Measurements from ENCODE around the gene ITPRID2.
A peak's percentile ranks its signal among the peaks of the same experiment; 100 is the strongest.

The ITPRID2 gene

DNA sequence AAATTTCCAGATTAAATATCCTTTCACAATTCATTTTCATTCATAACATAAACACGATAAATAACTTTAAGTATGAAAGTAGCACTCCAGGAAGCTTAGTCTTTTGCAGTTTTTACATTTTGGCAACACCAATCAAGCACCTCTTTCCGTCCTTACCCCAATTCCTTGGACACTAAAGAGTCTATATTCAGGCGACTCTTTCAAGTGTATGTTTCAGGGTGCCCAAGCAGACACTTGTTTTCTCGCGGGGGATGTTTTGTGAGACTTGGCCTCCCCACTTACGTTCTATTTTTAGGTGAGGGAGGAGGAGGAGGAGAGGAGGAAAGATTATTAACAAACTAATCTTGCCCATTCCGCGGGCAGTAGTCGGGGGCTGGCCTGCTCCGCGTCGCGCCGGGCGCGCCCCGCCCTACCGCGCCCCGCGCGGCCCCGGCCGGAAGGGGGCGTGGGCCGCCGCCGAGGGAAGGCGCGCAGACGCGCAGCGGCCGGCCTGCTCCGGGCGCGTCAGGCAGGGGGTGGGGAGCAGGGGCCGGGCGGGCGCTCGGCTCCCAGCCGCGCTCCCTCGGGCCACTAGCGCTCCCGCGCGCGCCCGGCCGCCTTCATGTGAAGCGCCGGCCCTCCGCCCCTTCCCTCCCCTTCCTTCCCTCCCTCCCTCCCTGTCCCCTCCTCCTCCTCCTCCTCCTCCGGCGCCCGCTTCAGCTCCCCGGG, at the start of gene ITPRID2:
TSS of gene ITPRID2 (plus strand) at position 473 of the 708 bp plus-strand sequence. CDS start 337 bp downstream, outside the sequence.
- DNase-seq (ENCODE audit: extremely low read depth in 1 of 2, low read depth in 1 of 2): peak; percentile 47 to 64

DNA sequence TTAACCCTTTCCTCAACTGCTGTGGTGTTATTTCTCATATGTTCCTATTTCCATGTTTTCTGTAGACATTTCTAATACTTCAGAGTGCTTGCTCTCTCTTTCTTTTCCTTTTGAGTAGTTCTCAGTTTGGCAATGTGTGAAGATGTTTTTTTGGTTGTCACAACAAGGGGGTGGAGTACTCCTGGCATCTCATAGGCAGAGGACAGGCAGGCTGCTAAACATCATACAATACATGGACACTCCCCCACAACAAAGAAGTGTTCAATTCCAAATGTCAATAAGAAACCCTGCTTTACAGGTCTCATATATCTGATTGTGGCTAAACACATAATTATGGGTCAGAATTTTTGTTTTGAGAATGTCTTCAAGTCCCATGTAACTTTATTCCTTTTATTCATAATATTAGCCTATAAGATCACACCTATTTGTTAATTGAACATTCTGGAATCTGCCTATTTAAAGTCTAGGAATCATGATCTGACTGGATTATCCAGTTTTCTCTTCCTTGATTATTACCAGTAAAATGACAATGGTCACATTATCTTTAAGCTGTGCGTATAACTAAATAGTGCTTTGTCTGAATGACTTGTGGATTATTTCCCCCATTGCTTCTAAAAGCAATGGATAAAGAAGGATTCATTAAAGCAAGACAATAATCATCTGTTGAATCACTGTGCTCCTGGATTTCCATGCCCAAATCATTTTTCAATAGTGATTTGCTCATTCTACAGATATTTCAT, 46.8 kb upstream of the ITPRID2 start:
- no peak for DNase-seq (ENCODE audit: extremely low read depth in 1 of 2, low read depth in 1 of 2)

DNA sequence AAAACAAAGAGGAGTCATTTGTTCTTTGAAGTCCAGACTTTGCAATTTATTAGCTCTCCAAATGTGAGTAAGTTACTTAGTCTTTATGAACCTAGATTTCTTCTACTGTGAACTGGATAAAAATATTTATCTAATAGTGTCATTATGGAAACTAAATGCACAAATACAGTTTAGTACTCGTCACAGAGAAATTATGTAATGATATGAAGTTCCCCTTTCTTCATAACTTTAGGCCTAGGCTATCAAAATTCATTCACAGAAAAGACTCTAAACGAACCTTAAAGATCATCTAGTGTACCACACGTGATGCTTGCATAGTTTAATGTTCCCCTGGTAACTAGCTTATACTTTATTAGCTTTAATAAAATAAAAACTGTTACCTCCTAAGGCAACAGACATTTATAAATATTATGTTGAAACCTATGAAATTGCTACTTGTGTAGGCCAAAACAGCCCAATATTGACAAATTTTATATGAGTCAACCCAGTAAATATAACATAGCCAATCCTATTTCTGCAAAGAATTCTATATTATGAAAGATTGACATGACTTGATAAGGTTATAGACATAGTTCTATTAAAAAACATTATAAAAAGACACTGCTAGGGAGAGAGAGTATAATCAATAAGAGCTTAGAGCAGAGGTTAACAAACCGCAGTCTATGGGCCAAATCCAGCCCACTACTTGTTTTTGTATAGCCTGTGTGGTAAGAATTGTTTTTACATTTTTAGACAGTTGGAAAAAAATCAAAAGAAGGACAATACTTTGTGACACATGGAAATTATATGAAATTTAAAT, 44.9 kb upstream of the ITPRID2 start:
- no peak for DNase-seq (ENCODE audit: extremely low read depth in 1 of 2, low read depth in 1 of 2)

DNA sequence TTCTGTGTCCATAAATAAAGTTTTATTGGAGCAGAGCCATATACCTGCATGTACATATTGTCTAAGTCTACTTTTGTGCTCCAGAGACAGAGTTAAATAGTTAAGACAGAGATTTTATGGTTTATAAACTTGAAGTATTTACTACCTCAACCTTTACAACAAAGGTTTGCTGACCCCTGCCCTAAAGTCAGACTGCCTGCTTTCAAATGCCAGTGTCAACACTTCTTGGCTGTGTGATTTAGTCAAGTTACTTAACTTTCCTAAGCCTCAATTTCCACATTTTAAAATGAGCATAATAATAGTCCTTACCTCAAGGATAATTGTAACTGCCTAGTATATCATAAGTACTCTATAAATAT, 44.4 kb upstream of the ITPRID2 start:
- DNase-seq (ENCODE audit: extremely low read depth in 1 of 2, low read depth in 1 of 2): no peak

DNA sequence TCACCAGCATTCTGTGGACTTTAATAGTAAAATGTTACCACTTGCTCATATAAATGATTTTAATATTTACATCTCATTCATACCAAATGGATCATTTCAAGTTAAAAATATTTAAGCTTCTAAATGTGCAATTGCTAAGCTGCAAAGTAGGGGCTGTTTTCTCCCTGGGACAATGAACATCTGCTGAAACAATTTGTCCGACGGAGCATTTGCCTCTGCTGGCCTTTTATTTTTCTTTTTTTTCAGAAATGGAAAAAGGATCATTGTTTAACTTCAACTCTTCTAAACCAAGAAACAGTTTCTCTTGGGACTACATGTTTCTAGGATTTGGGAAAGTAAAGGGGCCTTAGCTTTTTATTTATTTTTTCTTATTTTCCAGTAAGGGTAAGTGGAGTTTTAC, 43.8 kb upstream of the ITPRID2 start:
- no peak for DNase-seq (ENCODE audit: extremely low read depth in 1 of 2, low read depth in 1 of 2)

DNA sequence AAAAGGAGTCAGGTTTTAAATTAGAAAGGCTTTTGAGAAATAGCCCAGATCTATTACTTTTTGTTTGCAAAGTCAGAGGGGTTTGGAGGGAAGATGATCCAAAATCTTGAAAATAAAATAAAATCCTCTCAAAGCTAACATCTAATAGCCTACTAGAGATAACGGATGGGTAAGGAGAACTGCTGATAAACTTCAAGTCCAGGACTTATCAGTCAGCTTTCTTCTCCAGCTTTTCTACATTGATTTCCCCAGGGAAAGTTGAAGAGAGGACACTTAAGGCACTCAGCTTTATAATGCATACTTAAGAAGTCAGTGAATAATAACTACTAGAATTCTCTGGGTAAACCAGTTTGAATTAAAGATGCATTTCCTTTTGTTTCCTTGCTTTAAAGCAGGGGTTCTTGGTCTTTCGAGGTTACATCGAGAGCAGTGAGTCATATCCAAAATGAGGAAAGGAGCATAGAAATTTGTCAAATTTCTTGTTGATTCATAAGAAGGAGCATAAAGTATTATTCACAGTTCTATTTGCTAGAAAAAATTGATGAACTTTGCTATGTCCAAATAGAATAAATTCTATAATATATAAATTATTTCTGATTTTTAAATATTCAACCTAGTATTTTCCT, 43.2 kb upstream of the ITPRID2 start:
- no peak for DNase-seq (ENCODE audit: extremely low read depth in 1 of 2, low read depth in 1 of 2)

DNA sequence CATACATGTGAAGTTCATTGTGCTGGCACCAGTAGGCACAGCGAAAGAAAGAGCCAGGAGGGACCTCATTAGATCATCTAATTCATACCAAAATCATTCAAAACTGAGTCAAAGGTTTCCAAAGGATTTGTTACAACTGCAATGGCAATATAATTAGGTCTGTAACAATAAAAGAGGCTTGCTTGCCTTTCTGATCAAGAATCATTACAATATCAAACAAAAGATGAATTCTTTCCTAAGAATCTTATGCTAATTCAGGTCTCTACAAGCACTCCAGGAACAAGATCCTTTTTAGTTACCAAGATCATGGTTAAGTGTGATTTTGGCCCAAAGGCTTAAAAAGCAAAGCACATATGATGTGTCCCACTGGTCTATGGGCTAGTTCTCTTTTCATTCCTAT, 41.9 kb upstream of the ITPRID2 start:
- DNase-seq (ENCODE audit: extremely low read depth in 1 of 2, low read depth in 1 of 2): no peak

DNA sequence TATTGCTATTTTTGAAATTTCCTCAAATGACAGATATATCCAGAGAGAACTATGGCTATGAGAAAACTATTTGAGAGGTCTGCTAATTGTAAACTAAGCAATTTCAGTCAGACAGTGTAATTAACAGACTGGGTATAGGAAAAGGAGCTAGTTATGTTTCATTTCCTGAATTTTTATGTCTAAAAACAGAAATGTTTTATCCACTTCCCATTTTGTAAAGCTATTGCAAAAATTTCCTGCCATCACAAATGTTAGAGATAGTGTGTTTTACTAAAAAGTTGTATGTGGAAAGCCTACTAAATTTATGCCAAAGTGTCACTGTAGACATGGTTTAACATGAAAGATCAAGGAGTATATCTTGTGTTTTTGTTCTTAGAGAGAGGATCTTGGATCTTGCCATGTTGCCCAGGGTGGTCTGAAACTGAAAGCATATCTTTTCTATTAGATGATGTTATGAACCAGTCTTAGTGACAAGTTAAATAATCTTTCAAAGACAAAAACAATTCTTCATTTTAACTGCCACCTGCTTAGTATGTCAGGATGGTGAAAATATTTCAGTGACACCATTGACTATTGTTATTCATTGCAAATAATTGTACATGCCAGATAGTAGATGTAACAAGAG, 40.5 kb upstream of the ITPRID2 start:
- DNase-seq (ENCODE audit: extremely low read depth in 1 of 2, low read depth in 1 of 2): no peak

DNA sequence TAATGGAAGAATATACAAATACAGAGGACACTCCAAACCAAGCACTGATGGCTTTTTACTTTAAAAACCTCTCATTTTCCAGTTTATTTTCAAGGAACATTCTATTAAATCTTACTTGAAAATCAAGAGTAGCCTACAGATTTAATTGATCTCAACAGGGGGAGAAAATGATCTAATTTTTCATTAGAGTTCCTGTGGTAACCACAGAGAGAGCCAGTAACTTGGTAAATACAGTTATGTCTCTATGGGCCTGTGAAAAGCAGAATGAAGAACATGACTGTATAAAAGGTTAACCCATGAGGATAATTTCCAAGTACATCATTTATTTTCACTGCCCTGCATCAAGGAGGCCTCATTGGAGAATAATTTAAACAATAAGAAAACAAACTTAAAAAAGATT, 39.8 kb upstream of the ITPRID2 start:
- no peak for DNase-seq (ENCODE audit: extremely low read depth in 1 of 2, low read depth in 1 of 2)

DNA sequence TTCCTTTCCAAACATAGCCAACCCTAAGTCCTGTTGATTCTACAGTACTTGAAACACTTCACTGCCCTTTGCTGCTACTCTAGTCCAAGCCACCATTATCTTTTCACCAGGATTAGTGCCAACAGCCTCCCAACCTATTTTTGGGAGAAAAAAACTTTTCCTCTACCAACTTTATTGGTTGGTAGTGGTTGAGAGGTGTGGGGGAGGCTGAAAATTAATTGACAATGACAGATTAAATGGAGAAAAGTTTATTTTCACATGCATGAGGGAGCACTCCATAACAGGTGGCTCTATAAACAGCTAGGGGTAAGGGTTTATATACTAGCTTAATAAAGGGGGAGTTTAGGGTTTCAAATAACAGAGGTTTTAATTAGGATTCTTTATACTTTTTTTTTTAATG, 37.8 kb upstream of the ITPRID2 start:
- no peak for DNase-seq (ENCODE audit: extremely low read depth in 1 of 2, low read depth in 1 of 2)

DNA sequence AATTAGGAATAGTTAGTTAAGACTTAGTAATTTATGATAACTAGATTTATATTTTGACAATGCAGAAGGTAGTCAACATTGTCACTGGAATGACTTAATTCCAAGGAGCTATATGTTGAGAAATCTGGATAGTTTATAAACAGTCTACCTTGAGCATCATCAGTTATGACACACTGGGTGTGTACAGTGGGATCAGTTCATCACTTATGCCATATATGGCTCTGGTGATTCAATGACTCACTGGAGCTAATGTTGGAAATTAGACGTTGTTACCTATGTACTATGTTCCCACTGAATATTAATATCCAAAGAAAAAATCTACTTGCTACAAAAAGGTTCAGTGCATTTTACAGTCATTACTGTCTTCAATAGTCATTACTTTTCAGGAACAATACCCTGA, 34.0 kb upstream of the ITPRID2 start:
- DNase-seq (ENCODE audit: extremely low read depth in 1 of 2, low read depth in 1 of 2): no peak

DNA sequence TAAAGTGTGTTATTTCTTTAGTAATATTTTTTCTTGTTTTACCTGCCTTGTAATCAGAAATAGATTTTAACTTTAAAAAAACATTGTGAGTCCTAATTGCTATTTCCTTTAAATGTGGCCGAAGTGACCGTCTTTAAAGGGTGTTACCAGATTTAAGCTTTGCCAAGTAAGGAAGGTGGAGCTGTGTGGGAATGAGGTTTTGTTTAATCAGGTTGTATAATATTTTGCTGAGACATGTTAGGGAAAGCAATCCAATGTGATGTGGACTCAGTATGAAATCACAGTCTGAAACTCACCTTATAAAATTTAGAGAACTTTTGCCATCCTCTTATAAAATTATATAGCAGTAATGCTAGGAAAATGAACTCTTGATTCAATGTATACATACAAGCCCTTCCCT, 32.9 kb upstream of the ITPRID2 start:
- DNase-seq (ENCODE audit: extremely low read depth in 1 of 2, low read depth in 1 of 2): no peak

DNA sequence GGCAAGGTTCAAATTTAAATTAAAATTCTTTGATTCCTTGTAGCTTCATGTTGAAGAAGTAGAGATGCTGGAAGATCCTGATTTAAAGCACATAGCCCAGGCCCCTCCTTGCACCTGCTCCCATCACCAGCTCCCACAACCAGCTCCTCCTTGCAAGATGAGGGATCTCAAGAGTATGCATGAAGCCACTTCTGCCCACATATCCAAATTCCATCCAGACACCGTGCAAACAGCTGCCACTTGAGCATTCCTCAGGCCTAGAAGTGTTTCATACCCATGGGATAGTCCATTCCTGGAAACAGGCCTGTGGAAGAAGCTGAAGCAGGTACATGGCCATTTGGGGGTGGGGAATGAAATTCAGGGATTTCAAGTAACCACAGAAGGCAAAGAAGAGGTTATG, 32.4 kb upstream of the ITPRID2 start:
- DNase-seq (ENCODE audit: extremely low read depth in 1 of 2, low read depth in 1 of 2): no peak

DNA sequence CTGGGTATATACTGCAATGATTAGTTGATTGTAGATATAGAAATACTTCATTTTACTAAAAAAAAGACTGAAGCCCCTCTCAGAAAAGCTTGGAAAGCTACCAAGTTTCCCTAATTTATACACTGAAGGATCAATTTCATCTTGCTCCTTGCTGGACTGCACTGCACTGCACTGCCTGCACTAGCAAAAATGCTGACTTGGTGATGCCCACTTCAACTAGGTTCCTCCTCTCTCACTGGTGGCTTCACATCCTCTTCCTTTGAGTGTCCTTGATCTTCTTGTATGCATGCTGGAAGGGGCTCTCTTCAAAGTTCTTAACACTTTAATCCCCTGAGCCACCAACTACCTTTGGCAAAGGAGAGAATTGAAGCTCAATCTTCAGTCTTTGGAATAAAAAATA, 31.7 kb upstream of the ITPRID2 start:
- DNase-seq (ENCODE audit: extremely low read depth in 1 of 2, low read depth in 1 of 2): no peak

DNA sequence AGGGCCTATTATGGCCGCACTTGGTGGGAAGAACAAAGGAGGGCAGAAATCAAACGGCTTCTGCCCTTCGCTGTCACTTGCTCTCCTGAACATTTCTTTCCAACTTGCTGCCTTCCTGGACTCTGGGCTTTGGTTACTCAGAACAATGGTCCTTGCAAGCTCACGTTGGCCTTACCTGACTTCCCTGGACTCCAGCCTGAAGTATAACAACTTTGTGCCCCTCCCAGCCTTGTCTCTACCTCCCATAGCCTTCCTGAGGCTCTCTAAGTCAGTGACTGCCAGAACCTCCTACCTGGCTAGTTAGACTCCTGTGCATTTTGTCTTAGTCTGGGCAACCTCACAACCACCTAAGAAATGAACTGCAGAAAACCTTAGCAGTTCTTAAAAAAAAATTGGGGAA, 30.2 kb upstream of the ITPRID2 start:
- no peak for DNase-seq (ENCODE audit: extremely low read depth in 1 of 2, low read depth in 1 of 2)

DNA sequence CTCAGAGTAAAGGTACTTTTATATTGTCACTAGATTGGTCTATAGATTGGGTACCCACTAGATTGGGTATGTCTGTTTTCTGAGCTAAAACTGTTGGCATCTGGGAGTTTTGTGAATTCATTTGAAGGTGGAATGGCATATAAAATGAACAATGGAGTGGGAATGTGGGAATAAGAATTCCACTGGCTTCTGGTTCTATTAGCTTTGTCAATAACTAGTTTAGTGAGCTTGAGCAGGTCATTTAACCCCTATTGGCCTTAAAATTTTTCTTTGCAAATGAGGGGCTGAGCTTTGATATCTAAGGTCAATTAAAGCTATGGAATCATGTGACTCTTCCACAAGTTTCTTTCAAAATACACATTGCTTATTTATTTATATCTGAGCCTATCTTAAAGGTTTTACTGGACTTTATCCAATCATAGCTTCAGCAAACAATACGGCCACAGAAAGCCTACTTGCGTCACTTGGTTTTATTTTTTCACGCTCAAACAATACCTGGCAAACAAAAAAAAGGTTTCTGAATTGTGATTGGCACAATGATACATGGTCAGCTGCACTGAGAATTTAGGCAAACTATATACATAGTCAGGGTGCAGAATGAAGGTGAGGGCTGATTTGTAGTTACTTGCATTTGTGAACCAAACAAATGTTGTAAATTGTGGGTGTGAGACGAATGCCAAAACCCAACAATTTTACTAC, 28.8 kb upstream of the ITPRID2 start:
- no peak for DNase-seq (ENCODE audit: extremely low read depth in 1 of 2, low read depth in 1 of 2)

DNA sequence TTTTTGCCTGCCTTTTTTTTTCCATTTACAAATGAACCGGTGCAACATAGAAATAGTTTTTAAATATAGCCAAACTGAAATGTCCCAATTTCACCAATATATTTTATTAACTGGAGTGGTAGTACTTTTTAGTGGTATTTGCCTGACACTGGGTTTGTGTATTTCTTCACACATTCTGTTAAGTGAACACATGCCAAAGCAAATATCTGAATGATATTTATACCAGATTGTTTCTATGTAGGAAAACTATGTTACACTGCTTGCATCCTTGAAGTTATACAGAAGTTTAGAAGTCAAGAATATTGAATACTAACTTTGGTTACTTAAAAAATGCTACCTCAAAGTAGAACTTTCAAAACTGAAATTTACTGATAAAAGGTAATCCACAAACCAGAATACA, 19.4 kb upstream of the ITPRID2 start:
- DNase-seq (ENCODE audit: extremely low read depth in 1 of 2, low read depth in 1 of 2): no peak

DNA sequence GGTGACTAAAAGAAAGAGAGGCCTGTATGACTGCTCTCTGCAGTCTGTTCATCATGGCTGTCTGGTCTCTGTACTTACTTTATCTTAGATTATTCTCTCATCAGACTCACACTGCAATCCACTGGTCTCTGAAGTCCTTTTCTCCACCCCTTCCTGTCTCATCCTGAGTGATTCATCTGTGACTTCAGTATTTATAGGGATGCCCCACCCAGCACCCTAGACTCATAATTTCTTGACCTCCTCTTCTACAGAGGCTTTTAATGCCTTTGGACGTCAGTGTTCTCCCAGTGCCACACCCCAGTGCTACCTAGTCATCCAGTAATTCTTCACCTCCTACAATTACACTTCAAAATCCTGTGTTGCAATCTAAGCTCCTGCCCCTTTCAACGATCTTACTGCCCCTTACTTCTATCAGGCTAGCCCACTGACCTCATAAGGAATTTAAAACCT, 14.9 kb upstream of the ITPRID2 start:
- DNase-seq (ENCODE audit: extremely low read depth in 1 of 2, low read depth in 1 of 2): no peak

DNA sequence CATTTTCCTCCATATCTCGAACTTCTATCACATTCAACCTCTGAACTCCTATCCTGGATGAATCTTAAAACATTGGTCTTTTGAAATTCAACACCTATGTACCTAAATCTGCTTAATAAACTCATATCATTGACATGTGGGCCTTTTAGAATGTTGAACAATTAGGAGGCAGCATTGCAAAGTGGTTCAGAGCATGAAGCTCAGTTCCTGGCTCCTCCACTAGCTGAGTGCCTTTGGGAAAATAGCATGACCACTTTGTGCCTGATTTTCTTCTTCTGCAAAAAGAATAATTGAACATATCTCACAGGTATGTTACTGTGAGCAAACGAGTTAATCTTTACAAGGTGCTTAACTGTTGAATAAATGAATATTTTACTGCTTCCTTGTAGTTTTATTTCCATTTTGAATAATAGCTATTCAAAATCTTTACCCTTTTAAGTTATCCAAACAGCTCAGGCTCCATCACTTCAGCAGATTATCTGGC, 14.3 kb upstream of the ITPRID2 start:
- DNase-seq (ENCODE audit: extremely low read depth in 1 of 2, low read depth in 1 of 2): no peak

DNA sequence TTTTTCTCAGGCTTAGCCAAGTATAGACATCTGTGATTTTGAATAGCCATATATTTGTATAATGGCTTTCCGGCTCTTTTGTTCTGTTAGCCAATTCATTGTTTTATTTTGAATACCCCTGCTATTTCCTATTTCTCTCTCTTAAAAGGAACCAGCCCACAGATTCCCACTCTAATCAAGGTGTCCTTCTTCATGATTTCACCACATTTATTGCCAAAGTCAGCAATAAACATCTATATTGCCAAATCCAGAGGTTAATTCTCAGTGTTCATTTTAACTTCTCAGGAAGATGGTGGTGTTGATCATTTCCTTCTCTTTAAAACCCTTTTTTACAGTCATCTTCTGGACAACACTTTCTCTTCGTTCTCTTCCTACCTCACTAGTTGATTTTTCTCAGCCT, 13.1 kb upstream of the ITPRID2 start:
- no peak for DNase-seq (ENCODE audit: extremely low read depth in 1 of 2, low read depth in 1 of 2)
